ENCODE measurements around the gene CALB2. TPM values are rescaled to one million over a fixed set of nuclear protein-coding genes. Genes with fewer than 3 reads are reported as not detected.

Gene CALB2
- total and polyA plus RNA-seq, 2 of the 8 experiments (the other 6 are each of a cell fraction or from before 2014, with no cell fraction given) = 1.9 to 2.6 TPM

DNA sequence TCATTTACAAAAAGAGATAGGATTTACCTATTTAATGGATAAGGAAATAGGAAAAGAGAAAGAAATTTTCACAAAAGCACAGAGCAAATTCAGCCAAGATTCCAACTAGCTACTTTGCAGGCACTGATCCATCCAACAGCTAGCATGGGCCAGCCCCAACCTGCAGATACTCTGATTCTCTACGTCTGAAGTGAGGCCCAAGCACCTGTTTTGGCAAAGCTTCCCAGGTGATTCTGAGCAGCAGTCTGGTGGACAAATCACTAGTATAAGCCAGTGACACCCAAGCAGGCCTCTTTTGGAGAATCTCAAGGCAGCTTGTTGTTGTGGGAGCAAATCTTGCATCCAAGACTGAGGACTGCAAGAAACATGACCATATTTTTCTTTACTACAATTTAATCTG, 20.9 kb upstream of the CALB2 start (continued):
- TF ChIP-seq, protein P1, sequence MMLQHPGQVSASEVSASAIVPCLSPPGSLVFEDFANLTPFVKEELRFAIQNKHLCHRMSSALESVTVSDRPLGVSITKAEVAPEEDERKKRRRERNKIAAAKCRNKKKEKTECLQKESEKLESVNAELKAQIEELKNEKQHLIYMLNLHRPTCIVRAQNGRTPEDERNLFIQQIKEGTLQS (IDR thresholded peaks at IDR 0.05; ENCODE audit: insufficient read depth, low read depth, low read length) = no peak

Data from H1 (cell line).